H1 (cell line): ENCODE measurements around the gene SCP2.

Source experiments
- CHD2 ChIP-seq: IDR thresholded peaks from 2 replicates; pipeline ENCODE4 v1.6.1; 2012; ENCODE audit warnings: low read length, improper control_type of control experiment
- POLR2A ChIP-seq, 2 experiments: IDR thresholded peaks; 1 replicate in 1 of 2; 2 replicates in 1 of 2; pipeline ENCODE4 v1.6.1; 2011; ENCODE audit warnings: low read depth in 2 of 2, low read length in 2 of 2, mild to moderate bottlenecking in 2 of 2; ENCODE audit errors: control extremely low read depth in 1 of 2

GRCh38 chr1:52913014-52913413 is 14.1 kb upstream of the SCP2 start:
- no peak for TF ChIP-seq POLR2A (IDR thresholded peaks at IDR 0.05; ENCODE audit: control extremely low read depth in 1 of 2, low read depth in 2 of 2, low read length in 2 of 2)
- no peak for TF ChIP-seq CHD2
